Bronchial epithelial cell (primary cell): ENCODE results near the gene SLC6A16. TPM values are rescaled to one million over a fixed set of nuclear protein-coding genes. Genes with fewer than 3 reads are reported as not detected.
"Not testable (repeated sequence)": the region's sequence is repeated elsewhere in the genome, so short reads cannot be mapped to it uniquely, and the experiment has no call there.

ENCODE experiments used
- DNase-seq: peaks from one replicate; pipeline ENCODE4 v3.0.0-alpha.2; 2010; ENCODE audit warnings: low read depth
- FAIRE-seq: peaks from 2 replicates; lab custom pipeline; 2011; peaks lifted over from hg19 to GRCh38; lab: Jason Lieb, UNC
- H3K27me3 ChIP-seq: 2 replicates; pipeline ENCODE4 v1.5.1; 2011; ENCODE audit warnings: low read length; ENCODE audit not compliant: control insufficient read depth, insufficient read depth
- H3K36me3 ChIP-seq: 2 replicates; pipeline ENCODE4 v1.5.1; 2011; ENCODE audit warnings: low read length; ENCODE audit not compliant: control insufficient read depth, insufficient read depth
- H3K4me3 ChIP-seq: 2 replicates; pipeline ENCODE4 v1.5.1; 2011; ENCODE audit warnings: mild to moderate bottlenecking, low read depth, low read length, control low read depth
- CTCF ChIP-seq: IDR thresholded peaks from 2 replicates; pipeline ENCODE4 v1.5.1; 2011; ENCODE audit warnings: mild to moderate bottlenecking, moderate library complexity, low read length, control low read depth, inconsistent platforms; ENCODE audit not compliant: insufficient read depth, severe bottlenecking
- total RNA-seq: library from RNA; depleted of rRNA; stranded (reverse); fragments of >200 nt; gene quantifications from 2 replicates; pipeline ENCODE4 v1.2.1, GENCODE V29; 2014

SLC6A16 gene
- total RNA-seq = under 0.01 TPM in 1 of 2 replicates, not detected in the other

- no peaks in the 10 kb centered on the region for H3K27me3 ChIP-seq
- H3K36me3 ChIP-seq = no peaks in the 10 kb centered on the region
- DNase-seq = no peak
- no peak for TF ChIP-seq CTCF
- H3K4me3 ChIP-seq = no peak within 1 kb of the TSS
- FAIRE-seq = no peak
Observed at GRCh38 chr19:49324801-49325576, at the start of gene SLC6A16. Gene SLC6A16 (minus strand): TSS chr19:49325191. CDS start chr19:49311347, 13,844 bp downstream.

- not testable (repeated sequence) for DNase-seq, H3K4me3 ChIP-seq, H3K36me3 ChIP-seq, H3K27me3 ChIP-seq, FAIRE-seq
Observed at GRCh38 chr19:49373174-49373573, 48.2 kb upstream of the SLC6A16 start.

GRCh38 chr19:49371184-49371583, 46.2 kb upstream of the SLC6A16 start:
- no peaks in the 10 kb centered on the region for H3K27me3 ChIP-seq
- H3K4me3 ChIP-seq = no peak overlapping the region
- no peak for TF ChIP-seq CTCF
- no peak for FAIRE-seq
- H3K36me3 ChIP-seq = no peaks in the 10 kb centered on the region
- no peak for DNase-seq

GRCh38 chr19:49368711-49369358, 43.8 kb upstream of the SLC6A16 start:
- FAIRE-seq (no peak), DNase-seq (peak; percentile 57)
- no peak overlapping the region for H3K4me3 ChIP-seq
- no peaks in the 10 kb centered on the region for H3K36me3 ChIP-seq
- H3K27me3 ChIP-seq = no peaks in the 10 kb centered on the region
- no peak for TF ChIP-seq CTCF

- H3K27me3 ChIP-seq = no peaks in the 10 kb centered on the region
- TF ChIP-seq CTCF = no peak
- no peak for DNase-seq
- no peaks in the 10 kb centered on the region for H3K36me3 ChIP-seq
- no peak overlapping the region for H3K4me3 ChIP-seq
- FAIRE-seq = no peak
Observed at GRCh38 chr19:49366110-49366509, 41.1 kb upstream of the SLC6A16 start.

- Histone ChIP-seq H3K36me3 (peaks cover 2% of the 10 kb centered on the region), H3K27me3 (no peaks in the 10 kb centered on the region), H3K4me3 (no peak overlapping the region)
- FAIRE-seq (no peak), DNase-seq (no peak)
- TF ChIP-seq CTCF = no peak
Observed at GRCh38 chr19:49364083-49364737, 39.2 kb upstream of the SLC6A16 start.
